ENCODE measurements around the gene CCDC138.

CCDC138 gene

DNA sequence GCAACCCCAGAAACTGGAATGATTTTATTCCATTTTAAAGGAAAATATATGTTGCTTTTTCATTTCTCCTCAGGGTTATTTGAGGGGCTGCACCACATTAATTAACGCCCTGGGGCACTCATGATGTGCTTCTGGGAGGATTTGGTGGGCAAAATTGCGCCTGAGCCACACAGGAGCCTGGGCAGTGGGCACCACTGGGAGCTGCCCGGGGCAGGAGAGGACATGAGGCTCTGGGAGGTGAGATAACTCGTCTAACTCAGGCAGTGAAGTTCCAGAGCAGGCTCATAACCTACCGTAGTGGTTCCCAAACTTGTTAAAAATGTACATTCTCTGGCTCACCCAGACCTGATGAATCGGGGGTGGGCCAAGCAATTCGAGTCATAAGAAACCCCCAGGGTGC, 134.1 kb downstream of the CCDC138 start:
- no peak for DNase-seq

DNA sequence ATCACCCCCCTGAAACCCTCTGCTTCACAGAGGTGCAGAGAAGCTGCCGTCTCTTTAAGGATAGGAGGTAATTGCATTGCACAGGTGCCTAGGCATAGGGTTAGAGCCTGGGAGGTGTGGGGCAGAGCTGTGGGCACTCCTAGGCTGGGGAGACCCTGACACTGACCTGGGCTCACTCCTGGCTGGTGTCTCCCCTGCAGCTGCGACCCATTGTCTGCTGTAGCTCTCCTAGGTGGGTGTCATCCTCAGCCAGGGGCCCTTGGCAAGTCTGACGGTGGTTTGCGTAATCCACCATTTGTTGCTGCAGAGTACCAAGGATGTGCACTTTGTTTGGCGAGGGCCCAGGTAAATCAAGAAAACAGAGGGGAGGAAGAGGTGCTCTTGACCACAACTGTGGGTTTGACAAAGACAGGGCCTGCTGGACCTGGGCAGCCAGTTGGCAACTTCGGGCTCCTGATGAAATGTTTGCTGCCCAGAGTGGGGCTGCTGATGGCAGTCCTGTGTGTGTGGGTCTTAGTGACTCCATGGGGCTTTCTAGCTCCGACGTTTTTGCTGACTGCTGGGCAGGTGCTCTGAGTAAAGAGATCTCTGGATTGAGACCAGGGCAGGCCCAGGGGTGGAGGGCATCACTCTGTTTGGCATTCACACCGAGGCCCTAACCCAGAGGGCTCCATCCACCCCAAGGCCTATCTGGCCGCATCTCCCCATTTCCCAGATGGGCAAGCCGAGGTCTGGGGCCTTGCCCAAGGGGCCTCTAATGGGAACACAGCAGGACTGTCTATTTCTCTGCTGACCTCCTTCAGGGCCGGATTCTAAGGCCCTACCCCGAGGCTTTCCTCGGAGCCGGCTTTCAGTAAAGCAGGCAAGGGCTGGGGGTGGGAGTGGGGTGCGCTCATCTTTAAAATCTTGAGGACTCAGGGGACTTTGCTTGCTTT, 134.8 kb downstream of the CCDC138 start:
- no peak for DNase-seq

DNA sequence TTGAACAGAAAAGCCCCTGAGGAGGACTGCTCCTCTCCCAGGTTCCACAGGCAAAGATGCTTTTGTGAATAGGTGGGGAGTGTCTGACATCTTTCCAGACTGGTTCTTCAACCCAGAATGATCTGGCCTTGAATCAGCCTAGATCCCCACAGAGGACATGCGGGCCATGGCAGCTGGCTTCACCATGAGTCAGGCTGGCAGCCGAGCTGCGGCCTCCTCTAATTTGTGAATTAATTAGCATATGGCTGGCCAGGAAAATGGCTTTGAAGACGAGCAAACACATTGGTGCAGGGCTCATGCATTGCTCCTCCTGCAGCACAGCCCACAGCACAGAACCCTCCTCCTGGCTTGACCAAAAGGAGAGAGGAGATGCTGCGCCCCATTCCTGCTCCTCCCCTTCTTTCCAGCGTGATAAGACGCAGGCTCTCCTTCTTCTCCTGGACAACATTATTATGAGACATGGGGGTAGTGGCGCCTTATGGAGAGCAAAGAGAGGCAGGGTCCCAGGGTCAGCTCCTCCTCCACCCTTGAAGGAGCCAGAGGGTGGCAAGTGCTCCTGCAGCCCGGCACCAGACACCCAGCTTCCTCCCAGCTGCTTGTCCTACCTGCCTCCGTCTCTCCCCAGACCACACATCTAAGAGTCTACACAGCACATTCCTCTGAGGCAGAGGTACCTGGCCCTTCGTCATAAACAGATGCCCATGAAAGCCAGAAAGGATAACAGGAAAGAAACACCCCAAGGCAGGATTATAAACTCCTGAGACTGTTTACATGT, 135.8 kb downstream of the CCDC138 start:
- DNase-seq, result no peak

DNA sequence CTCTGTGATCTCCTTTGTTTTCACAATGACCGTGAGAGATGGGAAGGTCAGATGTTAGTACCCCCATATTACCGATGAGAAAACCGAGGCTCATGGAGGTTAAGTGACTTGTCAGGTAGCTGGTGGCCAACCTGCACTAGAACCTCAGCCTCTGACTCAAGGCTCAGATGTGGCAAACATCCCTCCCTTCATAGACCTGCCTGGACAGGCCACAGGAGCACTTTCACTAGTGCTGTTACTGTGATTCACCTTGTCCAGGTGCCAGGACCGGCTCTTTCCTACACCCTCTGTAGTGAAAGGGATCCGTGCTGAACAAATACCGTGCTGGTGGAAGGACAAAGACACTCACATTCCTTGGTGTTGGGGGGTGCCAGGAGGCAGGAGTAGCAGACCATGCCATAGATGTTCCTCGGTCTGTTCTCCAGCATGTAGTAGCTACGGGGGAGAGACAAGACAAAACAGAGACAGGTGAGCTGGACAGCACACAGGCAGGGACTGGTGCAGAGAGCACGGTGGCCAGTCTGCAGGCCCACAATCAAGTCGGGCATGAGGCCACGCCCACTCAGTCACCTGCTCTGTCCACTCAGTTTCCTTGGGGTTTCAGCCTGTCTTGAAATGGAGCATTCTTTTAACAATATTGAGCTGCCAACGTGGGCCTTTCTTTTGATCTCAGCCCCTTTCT, 136.6 kb downstream of the CCDC138 start:
- no peak for DNase-seq

DNA sequence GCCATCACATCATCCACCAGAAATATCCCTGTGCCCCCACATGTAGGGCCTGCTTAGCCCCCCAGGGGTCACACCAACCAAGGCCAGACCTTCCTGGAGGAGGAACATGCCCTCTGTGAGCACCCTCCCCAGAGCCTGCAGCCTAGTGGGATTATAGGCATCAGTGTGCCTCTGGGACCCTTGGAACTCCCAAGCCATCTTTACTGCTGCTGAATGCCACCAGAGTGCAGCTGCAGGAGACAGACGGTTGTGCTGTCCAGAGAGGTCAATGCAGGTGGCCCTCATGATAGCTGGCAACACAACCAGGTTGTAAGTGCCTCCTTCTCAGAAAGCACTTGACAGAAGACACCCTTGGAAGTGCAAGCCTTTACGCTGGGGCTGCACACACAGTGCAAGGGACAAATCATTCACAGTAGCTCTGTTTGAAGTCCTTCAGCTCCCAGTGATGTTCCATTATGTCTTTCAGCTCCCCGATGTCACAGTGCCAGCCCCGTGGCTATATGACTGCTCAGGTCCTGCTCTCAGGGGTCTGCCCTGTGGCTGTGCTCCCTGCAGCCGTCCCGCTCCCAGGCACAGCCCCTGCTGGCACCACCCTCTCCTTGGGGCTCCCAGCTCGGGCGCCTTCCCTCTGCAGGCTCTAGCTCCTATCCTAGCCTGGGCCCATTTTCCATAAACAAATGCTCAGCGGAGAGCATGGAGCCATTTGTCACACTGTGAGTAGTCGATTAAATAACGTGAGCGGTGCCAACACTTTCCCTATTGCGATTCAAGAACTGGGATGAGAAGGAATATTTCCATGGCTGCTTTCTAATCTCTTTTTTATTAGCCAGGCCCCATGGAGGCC, 137.4 kb downstream of the CCDC138 start:
- no peak for DNase-seq

DNA sequence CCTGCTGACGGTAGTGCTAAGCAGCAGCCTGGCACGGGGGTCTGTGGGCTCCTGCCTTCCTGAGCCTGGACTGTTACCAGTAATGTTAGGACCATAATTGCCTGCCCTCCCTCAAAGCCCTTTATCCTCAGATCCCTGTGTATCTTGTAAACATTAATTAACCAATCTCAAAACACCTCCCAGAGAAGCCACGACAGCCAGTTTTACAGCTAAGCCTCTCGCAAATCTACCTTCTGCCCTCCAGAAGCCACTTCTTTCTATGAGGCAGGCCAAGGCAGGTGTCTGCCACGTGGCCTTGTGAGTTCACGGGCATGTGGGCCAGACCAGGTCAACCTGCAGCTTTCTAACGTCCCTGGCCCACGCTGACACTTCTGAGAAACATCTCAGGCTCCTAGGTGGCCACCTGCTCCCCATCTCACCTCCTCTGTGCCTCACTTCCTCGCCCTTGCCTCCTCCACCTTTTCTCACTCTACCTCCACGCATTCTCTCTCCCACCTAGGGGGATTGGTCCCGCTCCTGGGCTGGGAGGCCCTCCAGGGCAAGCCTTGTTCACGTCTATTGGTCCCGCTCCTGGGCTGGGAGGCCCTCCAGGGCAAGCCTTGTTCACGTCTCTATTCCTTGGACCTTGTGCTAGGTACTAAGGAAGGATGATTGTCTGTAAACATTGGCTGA, 138.1 kb downstream of the CCDC138 start:
- DNase-seq, result no peak

DNA sequence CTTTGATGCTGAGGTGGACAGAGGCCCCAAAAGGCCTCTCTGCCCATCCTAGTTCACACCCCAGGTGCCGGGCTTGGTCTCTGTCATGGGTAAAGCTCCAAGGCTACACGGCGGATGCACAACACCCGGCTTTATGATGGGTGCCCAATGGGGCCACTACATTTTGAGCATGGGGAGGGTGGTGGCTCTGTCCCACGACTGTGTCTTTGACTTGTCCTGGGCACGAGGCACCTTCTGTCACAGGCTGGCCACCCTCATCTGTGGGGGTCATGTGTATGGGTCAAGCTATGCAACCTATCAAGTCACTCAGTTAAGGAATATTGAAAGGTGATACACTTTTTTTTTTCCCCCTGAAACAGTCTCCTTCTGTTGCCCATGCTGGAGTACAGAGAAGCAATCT, 138.7 kb downstream of the CCDC138 start:
- no peak for DNase-seq

DNA sequence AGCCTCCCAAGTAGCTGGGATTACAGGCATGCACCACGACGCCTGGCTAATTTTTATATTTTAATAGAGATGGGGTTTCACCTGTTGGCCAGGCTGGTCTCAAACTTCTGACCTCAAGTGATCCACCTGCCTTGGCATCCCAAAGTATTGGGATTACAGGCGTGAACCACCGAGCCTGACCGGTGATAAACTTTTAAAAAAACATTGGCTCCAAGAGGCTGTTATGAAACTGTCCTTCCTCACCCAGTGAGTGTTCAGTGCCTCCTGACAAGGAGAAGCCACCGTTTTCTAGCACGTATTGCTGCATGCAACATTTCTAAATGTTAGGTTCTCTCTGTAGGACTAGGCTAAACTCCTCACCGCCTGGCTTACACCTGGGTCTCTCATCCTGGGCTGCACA, 139.2 kb downstream of the CCDC138 start:
- DNase-seq, result no peak

All from stimulated activated CD4-positive, alpha-beta T cell treated with anti-CD3 and anti-CD28 coated beads, Interleukin-12 subunit alpha, Interleukin-12 subunit beta, amount 100 ng/mL, for 4 hours (primary cell).